ENCODE measurements around the gene BANP.
"Not testable (repeated sequence)": the region's sequence is repeated elsewhere in the genome, so short reads cannot be mapped to it uniquely, and the experiment has no call there.

BANP gene

GRCh38 chr16:88101623-88102105 lies 150.4 kb downstream of the BANP start:
- not testable (repeated sequence) for H3K4me1 ChIP-seq (ENCODE audit: insufficient read depth, low read length, severe bottlenecking); H3K9me2 ChIP-seq (ENCODE audit: low read depth, low read length); H3K36me3 ChIP-seq (ENCODE audit: insufficient read depth, low read length); H3K9ac ChIP-seq (ENCODE audit: low read length); H3K27ac ChIP-seq (ENCODE audit: low read depth, low read length, poor library complexity, severe bottlenecking); H3K9me3 ChIP-seq (ENCODE audit: low read length); H4K20me1 ChIP-seq (ENCODE audit: insufficient read depth, low read length); H3K27me3 ChIP-seq (ENCODE audit: insufficient read depth, low read length); H3K4me3 ChIP-seq (ENCODE audit: low read depth, low read length, poor library complexity, severe bottlenecking); H2AFZ ChIP-seq (ENCODE audit: low read length); H3K4me2 ChIP-seq (ENCODE audit: low read length); H3F3A ChIP-seq (ENCODE audit: insufficient read depth, low read length); H3K79me2 ChIP-seq (ENCODE audit: insufficient read depth, low read length)

- Histone ChIP-seq H3K27me3 (ENCODE audit: insufficient read depth, low read length) (no peaks in the 10 kb centered on the region), H3K9me3 (ENCODE audit: low read length) (no peaks in the 10 kb centered on the region), H3K4me3 (ENCODE audit: low read depth, low read length, poor library complexity, severe bottlenecking) (no peak overlapping the region), H3K9ac (ENCODE audit: low read length) (no peak overlapping the region), H3K27ac (ENCODE audit: low read depth, low read length, poor library complexity, severe bottlenecking) (no peak overlapping the region), H3K36me3 (ENCODE audit: insufficient read depth, low read length) (no peaks in the 10 kb centered on the region), H3K4me1 (ENCODE audit: insufficient read depth, low read length, severe bottlenecking) (no peaks in the 10 kb centered on the region), H2AFZ (ENCODE audit: low read length) (no peak overlapping the region), H3K79me2 (ENCODE audit: insufficient read depth, low read length) (no peaks in the 10 kb centered on the region), H4K20me1 (ENCODE audit: insufficient read depth, low read length) (no peaks in the 10 kb centered on the region), H3K9me2 (ENCODE audit: low read depth, low read length) (no peaks in the 10 kb centered on the region), H3F3A (ENCODE audit: insufficient read depth, low read length) (no peaks in the 10 kb centered on the region), H3K4me2 (ENCODE audit: low read length) (no peak overlapping the region)
- TF ChIP-seq EZH2 (IDR thresholded peaks at IDR 0.05; ENCODE audit: borderline replicate concordance, low read length) (no peak), CTCF (IDR thresholded peaks at IDR 0.05; ENCODE audit: low read length) (no peak)
Observed at GRCh38 chr16:88102597-88102996, 151.4 kb downstream of the BANP start.

- no peaks in the 10 kb centered on the region for H3K36me3 ChIP-seq (ENCODE audit: insufficient read depth, low read length)
- H3K4me3 ChIP-seq (ENCODE audit: low read depth, low read length, poor library complexity, severe bottlenecking): no peak overlapping the region
- H2AFZ ChIP-seq (ENCODE audit: low read length): no peak overlapping the region
- H3K9ac ChIP-seq (ENCODE audit: low read length): no peak overlapping the region
- H3K4me2 ChIP-seq (ENCODE audit: low read length): no peak overlapping the region
- H3K27ac ChIP-seq (ENCODE audit: low read depth, low read length, poor library complexity, severe bottlenecking): no peak overlapping the region
- H3K4me1 ChIP-seq (ENCODE audit: insufficient read depth, low read length, severe bottlenecking): no peaks in the 10 kb centered on the region
- no peaks in the 10 kb centered on the region for H3K9me3 ChIP-seq (ENCODE audit: low read length)
- H4K20me1 ChIP-seq (ENCODE audit: insufficient read depth, low read length): no peaks in the 10 kb centered on the region
- no peaks in the 10 kb centered on the region for H3K9me2 ChIP-seq (ENCODE audit: low read depth, low read length)
- H3F3A ChIP-seq (ENCODE audit: insufficient read depth, low read length): no peaks in the 10 kb centered on the region
- no peaks in the 10 kb centered on the region for H3K79me2 ChIP-seq (ENCODE audit: insufficient read depth, low read length)
- TF ChIP-seq EZH2 (IDR thresholded peaks at IDR 0.05; ENCODE audit: borderline replicate concordance, low read length) (no peak), CTCF (IDR thresholded peaks at IDR 0.05; ENCODE audit: low read length) (no peak)
- no peaks in the 10 kb centered on the region for H3K27me3 ChIP-seq (ENCODE audit: insufficient read depth, low read length)
Observed at GRCh38 chr16:88103011-88103410, 151.8 kb downstream of the BANP start.

GRCh38 chr16:88103581-88104188 lies 152.5 kb downstream of the BANP start:
- H3K9ac ChIP-seq (ENCODE audit: low read length): no peak overlapping the region
- H3K79me2 ChIP-seq (ENCODE audit: insufficient read depth, low read length): no peaks in the 10 kb centered on the region
- no peak overlapping the region for H2AFZ ChIP-seq (ENCODE audit: low read length)
- no peaks in the 10 kb centered on the region for H3K9me3 ChIP-seq (ENCODE audit: low read length)
- no peaks in the 10 kb centered on the region for H3K27me3 ChIP-seq (ENCODE audit: insufficient read depth, low read length)
- H3K27ac ChIP-seq (ENCODE audit: low read depth, low read length, poor library complexity, severe bottlenecking): no peak overlapping the region
- H4K20me1 ChIP-seq (ENCODE audit: insufficient read depth, low read length): no peaks in the 10 kb centered on the region
- no peak overlapping the region for H3K4me3 ChIP-seq (ENCODE audit: low read depth, low read length, poor library complexity, severe bottlenecking)
- no peaks in the 10 kb centered on the region for H3K36me3 ChIP-seq (ENCODE audit: insufficient read depth, low read length)
- no peaks in the 10 kb centered on the region for H3K9me2 ChIP-seq (ENCODE audit: low read depth, low read length)
- no peak overlapping the region for H3K4me2 ChIP-seq (ENCODE audit: low read length)
- H3F3A ChIP-seq (ENCODE audit: insufficient read depth, low read length): no peaks in the 10 kb centered on the region
- TF ChIP-seq EZH2 (IDR thresholded peaks at IDR 0.05; ENCODE audit: borderline replicate concordance, low read length) (no peak), CTCF (IDR thresholded peaks at IDR 0.05; ENCODE audit: low read length) (peak; percentile 6; the same call in 1 of the 2 replicates)
- no peaks in the 10 kb centered on the region for H3K4me1 ChIP-seq (ENCODE audit: insufficient read depth, low read length, severe bottlenecking)

GRCh38 chr16:88104363-88104762 lies 153.1 kb downstream of the BANP start:
- not testable (repeated sequence) for H3K27ac ChIP-seq (ENCODE audit: low read depth, low read length, poor library complexity, severe bottlenecking); H3K79me2 ChIP-seq (ENCODE audit: insufficient read depth, low read length); H4K20me1 ChIP-seq (ENCODE audit: insufficient read depth, low read length); H3K9me2 ChIP-seq (ENCODE audit: low read depth, low read length); H3K36me3 ChIP-seq (ENCODE audit: insufficient read depth, low read length); H3K4me2 ChIP-seq (ENCODE audit: low read length); H3K9me3 ChIP-seq (ENCODE audit: low read length); H3K4me1 ChIP-seq (ENCODE audit: insufficient read depth, low read length, severe bottlenecking); H3K9ac ChIP-seq (ENCODE audit: low read length); H3F3A ChIP-seq (ENCODE audit: insufficient read depth, low read length); H3K4me3 ChIP-seq (ENCODE audit: low read depth, low read length, poor library complexity, severe bottlenecking); H3K27me3 ChIP-seq (ENCODE audit: insufficient read depth, low read length); H2AFZ ChIP-seq (ENCODE audit: low read length)

Measured in OCI-LY1 (cell line).